K562 (cell line): ENCODE data around the gene ARHGAP22. TPM values are rescaled to one million over a fixed set of nuclear protein-coding genes. Genes with fewer than 3 reads are reported as not detected.

Source experiments
- CBX1 ChIP-seq: sonication (generic); IDR thresholded peaks from 2 replicates; pipeline ENCODE4 v1.6.1; 2016; ENCODE audit warnings: antibody characterized with exemption, low read depth, mild to moderate bottlenecking
- JUN ChIP-seq, 2 experiments: sonication (generic) in 1 of 2; formaldehyde crosslinking in 1 of 2; IDR thresholded peaks; 2 replicates each; pipeline versions ENCODE4 v1.6.1 to v1.8.0; 2012 to 2022; ENCODE audit warnings: borderline replicate concordance in 2 of 2, mild to moderate bottlenecking in 2 of 2, improper control_type of control experiment in 1 of 2, low read depth in 1 of 2, low read length in 1 of 2, missing genetic modification reagents in 1 of 2
- MED1 ChIP-seq: sonication (generic); formaldehyde crosslinking; IDR thresholded peaks from 2 replicates; pipeline ENCODE4 v1.8.1; 2023; ENCODE audit warnings: missing genetic modification reagents, borderline replicate concordance
- MEIS2 ChIP-seq: fragments of 450-650 bp; IDR thresholded peaks from 2 replicates; pipeline ENCODE4 v1.6.1; 2014; ENCODE audit warnings: mild to moderate bottlenecking; ENCODE audit not compliant: partially characterized antibody
- NR4A1 ChIP-seq, 2 experiments: fragments of 250-450 bp in 1 of 2; fragments of 450-650 bp in 1 of 2; sonication (Bioruptor Pico) in 1 of 2; IDR thresholded peaks; 2 replicates each; pipeline versions ENCODE4 v1.4.0 to v1.6.1; 2016 to 2020; ENCODE audit warnings: mild to moderate bottlenecking in 2 of 2, missing compliant biosample characterization in 1 of 2, missing genetic modification characterization in 1 of 2, moderate library complexity in 1 of 2
- PCBP2 ChIP-seq: fragments of 200-400 bp; formaldehyde crosslinking; IDR thresholded peaks from 2 replicates; pipeline ENCODE4 v1.6.1; 2018; ENCODE audit warnings: low read length, low read depth, mild to moderate bottlenecking, moderate library complexity; ENCODE audit not compliant: poor library complexity, severe bottlenecking
- POLR2A ChIP-seq: fragments of 450-650 bp; conservative IDR thresholded peaks from 2 replicates; pipeline ENCODE4 v1.6.1; 2016
- PTRF ChIP-seq: fragments of 450-650 bp; IDR thresholded peaks from 2 replicates; pipeline ENCODE4 v1.6.1; 2016; ENCODE audit warnings: mild to moderate bottlenecking, missing genetic modification characterization, missing compliant biosample characterization
- RBM25 ChIP-seq: fragments of 200-400 bp; formaldehyde crosslinking; IDR thresholded peaks from 2 replicates; pipeline ENCODE4 v1.6.1; 2018; ENCODE audit warnings: low read length, low read depth, moderate library complexity; ENCODE audit not compliant: severe bottlenecking
- RBM39 ChIP-seq: fragments of 200-400 bp; formaldehyde crosslinking; optimal IDR thresholded peaks from 2 replicates; pipeline ENCODE3; 2018; ENCODE audit warnings: low read depth, low read length
- SETDB1 ChIP-seq: IDR thresholded peaks from one replicate; pipeline ENCODE4 v1.6.1; 2012; ENCODE audit warnings: low read length, control low read depth, inconsistent platforms
- SP1 ChIP-seq: sonication (generic); formaldehyde crosslinking; IDR thresholded peaks from 2 replicates; pipeline ENCODE4 v1.8.1; 2022; ENCODE audit warnings: mild to moderate bottlenecking, missing genetic modification reagents
- TGIF2 ChIP-seq: sonication (generic); formaldehyde crosslinking; IDR thresholded peaks from 2 replicates; pipeline ENCODE4 v1.8.1; 2022; ENCODE audit warnings: mild to moderate bottlenecking, missing genetic modification reagents, moderate library complexity
- ZBTB8A ChIP-seq: fragments of 450-650 bp; IDR thresholded peaks from 2 replicates; pipeline ENCODE4 v1.6.1; 2018; ENCODE audit warnings: mild to moderate bottlenecking, moderate library complexity; ENCODE audit not compliant: partially characterized antibody
- ZNF217 ChIP-seq: sonication (generic); formaldehyde crosslinking; IDR thresholded peaks from 2 replicates; pipeline ENCODE4 v1.8.0; 2022; ENCODE audit warnings: mild to moderate bottlenecking, missing genetic modification reagents
- polyA plus RNA-seq, 8 experiments: library from polyadenylated mRNA; depleted of rRNA in 4 of 8; stranded (reverse) in 5 of 8; unstranded in 3 of 8; fragments of >200 nt; fragmentation: Nextera tagmentation in 2 of 8; fragmentation: Illumina TruSeq in 1 of 8; extraction: Ambion mirVana in 2 of 8; extraction: Trizol in 1 of 8; gene quantifications; 2 replicates each; pipeline versions ENCODE4 v1.2.1 to v1.2.3, GENCODE V29; 2011 to 2014; ENCODE audit warnings: inconsistent platforms in 1 of 8, missing spikeins in 1 of 8
- total RNA-seq, 7 experiments: library from RNA; depleted of rRNA in 6 of 7; stranded (reverse); fragments of >200 nt in 6 of 7; fragmentation: Illumina TruSeq in 2 of 7; extraction: Trizol in 2 of 7; gene quantifications; 2 replicates each; pipeline versions ENCODE4 v1.2.1 to v1.2.3, GENCODE V29; 2011 to 2021; ENCODE audit warnings: low replicate concordance in 1 of 7
- TF ChIP-seq, protein P1 (sequence below): fragments of 250-450 bp; sonication (Bioruptor Pico); IDR thresholded peaks from 2 replicates; pipeline ENCODE4 v1.8.0; 2021; ENCODE audit warnings: moderate library complexity, mild to moderate bottlenecking, inconsistent platforms
- TF ChIP-seq, protein P2 (sequence below): fragments of 450-650 bp; formaldehyde crosslinking; IDR thresholded peaks from 2 replicates; pipeline ENCODE4 v1.4.0; 2022; ENCODE audit warnings: mild to moderate bottlenecking, moderate library complexity
- TF ChIP-seq, protein P3 (sequence below): IDR thresholded peaks from 2 replicates; pipeline ENCODE4 v1.6.1; 2016; ENCODE audit warnings: missing genetic modification characterization, missing compliant biosample characterization
- TF ChIP-seq, protein P4 (sequence below): fragments of 450-650 bp; IDR thresholded peaks from 2 replicates; pipeline ENCODE4 v1.6.1; 2016

ARHGAP22 gene
- total and polyA plus RNA-seq, 9 of the 15 experiments (the other 6 are each of a cell fraction or from before 2014, with no cell fraction given): 1.3 to 28.1 (median 12.7) TPM

DNA sequence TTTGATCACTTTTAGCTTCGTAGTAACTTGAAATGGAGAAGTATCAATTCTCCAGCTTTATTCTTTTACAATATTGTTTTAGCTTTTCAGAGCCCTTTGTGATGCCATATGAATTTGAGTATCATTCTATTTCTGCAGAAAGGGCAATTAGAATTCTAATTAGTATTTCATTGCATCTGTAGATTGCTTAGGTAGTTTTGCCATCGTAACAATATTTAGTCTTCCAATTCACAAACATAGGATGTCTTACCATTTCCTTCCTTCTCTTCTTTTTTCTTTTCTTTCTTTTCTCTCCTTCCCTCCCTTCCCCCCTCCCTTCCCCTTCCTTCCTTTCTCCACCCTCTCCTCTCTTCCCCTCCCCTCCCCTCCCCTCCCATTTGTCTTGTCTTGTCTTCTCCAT, 193.4 kb downstream of the ARHGAP22 start (continued):
- TF ChIP-seq, protein P1, sequence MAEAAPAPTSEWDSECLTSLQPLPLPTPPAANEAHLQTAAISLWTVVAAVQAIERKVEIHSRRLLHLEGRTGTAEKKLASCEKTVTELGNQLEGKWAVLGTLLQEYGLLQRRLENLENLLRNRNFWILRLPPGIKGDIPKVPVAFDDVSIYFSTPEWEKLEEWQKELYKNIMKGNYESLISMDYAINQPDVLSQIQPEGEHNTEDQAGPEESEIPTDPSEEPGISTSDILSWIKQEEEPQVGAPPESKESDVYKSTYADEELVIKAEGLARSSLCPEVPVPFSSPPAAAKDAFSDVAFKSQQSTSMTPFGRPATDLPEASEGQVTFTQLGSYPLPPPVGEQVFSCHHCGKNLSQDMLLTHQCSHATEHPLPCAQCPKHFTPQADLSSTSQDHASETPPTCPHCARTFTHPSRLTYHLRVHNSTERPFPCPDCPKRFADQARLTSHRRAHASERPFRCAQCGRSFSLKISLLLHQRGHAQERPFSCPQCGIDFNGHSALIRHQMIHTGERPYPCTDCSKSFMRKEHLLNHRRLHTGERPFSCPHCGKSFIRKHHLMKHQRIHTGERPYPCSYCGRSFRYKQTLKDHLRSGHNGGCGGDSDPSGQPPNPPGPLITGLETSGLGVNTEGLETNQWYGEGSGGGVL (CRISPR knock-in tag): no peak
- no peak for TF ChIP-seq TGIF2 (CRISPR knock-in tag)
- TF ChIP-seq JUN (IDR thresholded peaks at IDR 0.05; ENCODE audit: borderline replicate concordance, low read depth, low read length): no peak
- TF ChIP-seq JUN (CRISPR knock-in tag; IDR thresholded peaks at IDR 0.05; ENCODE audit: borderline replicate concordance): no peak
- TF ChIP-seq, protein P2, sequence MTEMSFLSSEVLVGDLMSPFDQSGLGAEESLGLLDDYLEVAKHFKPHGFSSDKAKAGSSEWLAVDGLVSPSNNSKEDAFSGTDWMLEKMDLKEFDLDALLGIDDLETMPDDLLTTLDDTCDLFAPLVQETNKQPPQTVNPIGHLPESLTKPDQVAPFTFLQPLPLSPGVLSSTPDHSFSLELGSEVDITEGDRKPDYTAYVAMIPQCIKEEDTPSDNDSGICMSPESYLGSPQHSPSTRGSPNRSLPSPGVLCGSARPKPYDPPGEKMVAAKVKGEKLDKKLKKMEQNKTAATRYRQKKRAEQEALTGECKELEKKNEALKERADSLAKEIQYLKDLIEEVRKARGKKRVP (CRISPR knock-in tag): no peak
- TF ChIP-seq ZBTB8A: no peak
- TF ChIP-seq, protein P3, sequence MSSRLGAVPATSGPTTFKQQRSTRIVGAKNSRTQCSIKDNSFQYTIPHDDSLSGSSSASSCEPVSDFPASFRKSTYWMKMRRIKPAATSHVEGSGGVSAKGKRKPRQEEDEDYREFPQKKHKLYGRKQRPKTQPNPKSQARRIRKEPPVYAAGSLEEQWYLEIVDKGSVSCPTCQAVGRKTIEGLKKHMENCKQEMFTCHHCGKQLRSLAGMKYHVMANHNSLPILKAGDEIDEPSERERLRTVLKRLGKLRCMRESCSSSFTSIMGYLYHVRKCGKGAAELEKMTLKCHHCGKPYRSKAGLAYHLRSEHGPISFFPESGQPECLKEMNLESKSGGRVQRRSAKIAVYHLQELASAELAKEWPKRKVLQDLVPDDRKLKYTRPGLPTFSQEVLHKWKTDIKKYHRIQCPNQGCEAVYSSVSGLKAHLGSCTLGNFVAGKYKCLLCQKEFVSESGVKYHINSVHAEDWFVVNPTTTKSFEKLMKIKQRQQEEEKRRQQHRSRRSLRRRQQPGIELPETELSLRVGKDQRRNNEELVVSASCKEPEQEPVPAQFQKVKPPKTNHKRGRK (tag): peak; percentile 72; the same call in 1 of the 2 replicates
- TF ChIP-seq ZNF217 (CRISPR knock-in tag): no peak
- TF ChIP-seq MEIS2: no peak
- TF ChIP-seq RBM39: no peak
- TF ChIP-seq NR4A1 (CRISPR knock-in tag; IDR thresholded peaks at IDR 0.05): no peak
- TF ChIP-seq NR4A1 (tag; IDR thresholded peaks at IDR 0.05): no peak
- peak; percentile 92 for TF ChIP-seq PCBP2
- TF ChIP-seq RBM25: peak; percentile 3
- TF ChIP-seq POLR2A: no peak
- TF ChIP-seq CBX1: no peak
- TF ChIP-seq SETDB1: no peak
- TF ChIP-seq SP1 (CRISPR knock-in tag): no peak
- TF ChIP-seq PTRF (tag): no peak
- TF ChIP-seq MED1 (CRISPR knock-in tag): no peak
- TF ChIP-seq, protein P4, sequence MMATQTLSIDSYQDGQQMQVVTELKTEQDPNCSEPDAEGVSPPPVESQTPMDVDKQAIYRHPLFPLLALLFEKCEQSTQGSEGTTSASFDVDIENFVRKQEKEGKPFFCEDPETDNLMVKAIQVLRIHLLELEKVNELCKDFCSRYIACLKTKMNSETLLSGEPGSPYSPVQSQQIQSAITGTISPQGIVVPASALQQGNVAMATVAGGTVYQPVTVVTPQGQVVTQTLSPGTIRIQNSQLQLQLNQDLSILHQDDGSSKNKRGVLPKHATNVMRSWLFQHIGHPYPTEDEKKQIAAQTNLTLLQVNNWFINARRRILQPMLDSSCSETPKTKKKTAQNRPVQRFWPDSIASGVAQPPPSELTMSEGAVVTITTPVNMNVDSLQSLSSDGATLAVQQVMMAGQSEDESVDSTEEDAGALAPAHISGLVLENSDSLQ: no peak
